HepG2 (cell line): ENCODE results near the gene NYAP1. TPM values are rescaled to one million over a fixed set of nuclear protein-coding genes. Genes with fewer than 3 reads are reported as not detected.

ENCODE experiments used
- ATF2 ChIP-seq: sonication (generic); formaldehyde crosslinking; IDR thresholded peaks from 2 replicates; pipeline ENCODE4 v1.4.0; 2020; ENCODE audit warnings: missing genetic modification reagents
- CREB3 ChIP-seq: sonication (generic); formaldehyde crosslinking; IDR thresholded peaks from 2 replicates; pipeline ENCODE4 v1.5.0; 2020; ENCODE audit warnings: missing genetic modification reagents
- DPF2 ChIP-seq: sonication (generic); formaldehyde crosslinking; IDR thresholded peaks from 2 replicates; pipeline ENCODE4 v1.4.0; 2020; ENCODE audit warnings: mild to moderate bottlenecking, low read depth, missing genetic modification reagents, borderline replicate concordance
- E2F5 ChIP-seq: sonication (generic); formaldehyde crosslinking; conservative IDR thresholded peaks from 2 replicates; pipeline ENCODE4 v1.4.0; 2020; ENCODE audit warnings: missing genetic modification reagents
- HNF4A ChIP-seq: sonication (generic); formaldehyde crosslinking; IDR thresholded peaks from 2 replicates; pipeline ENCODE4 v1.4.0; 2020; ENCODE audit warnings: missing genetic modification reagents
- MBNL3 ChIP-seq: fragments of 250-450 bp; sonication (Bioruptor Pico); conservative IDR thresholded peaks from 2 replicates; pipeline ENCODE4 v1.8.0; 2022; ENCODE audit warnings: mild to moderate bottlenecking, inconsistent platforms
- PATZ1 ChIP-seq: sonication (generic); formaldehyde crosslinking; IDR thresholded peaks from 2 replicates; pipeline ENCODE4 v1.4.0; 2020; ENCODE audit warnings: missing genetic modification reagents
- PHF20 ChIP-seq: sonication (generic); formaldehyde crosslinking; IDR thresholded peaks from 2 replicates; pipeline ENCODE4 v1.5.0; 2020; ENCODE audit warnings: mild to moderate bottlenecking, missing genetic modification reagents
- SMAD3 ChIP-seq: sonication (generic); formaldehyde crosslinking; IDR thresholded peaks from 2 replicates; pipeline ENCODE4 v1.4.0; 2020; ENCODE audit warnings: missing genetic modification reagents
- TBP ChIP-seq: sonication (generic); formaldehyde crosslinking; IDR thresholded peaks from 2 replicates; pipeline ENCODE4 v1.5.0; 2020; ENCODE audit warnings: missing genetic modification reagents
- TRIM24 ChIP-seq: sonication (generic); formaldehyde crosslinking; IDR thresholded peaks from 2 replicates; pipeline ENCODE4 v1.8.0; 2022; ENCODE audit warnings: mild to moderate bottlenecking, missing genetic modification reagents
- ZNF143 ChIP-seq: sonication (generic); formaldehyde crosslinking; IDR thresholded peaks from 2 replicates; pipeline ENCODE4 v1.4.0; 2020; ENCODE audit warnings: missing genetic modification reagents
- ZNF343 ChIP-seq: sonication (generic); formaldehyde crosslinking; IDR thresholded peaks from 2 replicates; pipeline ENCODE4 v1.4.0; 2020; ENCODE audit warnings: mild to moderate bottlenecking, missing genetic modification reagents
- ZNF460 ChIP-seq: sonication (generic); formaldehyde crosslinking; IDR thresholded peaks from 2 replicates; pipeline ENCODE4 v1.5.1; 2020; ENCODE audit warnings: missing genetic modification reagents, mild to moderate bottlenecking, borderline replicate concordance
- ZNF564 ChIP-seq: sonication (generic); formaldehyde crosslinking; IDR thresholded peaks from 2 replicates; pipeline ENCODE4 v1.8.1; 2023; ENCODE audit warnings: mild to moderate bottlenecking, missing genetic modification reagents
- ZNF574 ChIP-seq: sonication (generic); formaldehyde crosslinking; IDR thresholded peaks from 2 replicates; pipeline ENCODE4 v1.4.0; 2020; ENCODE audit warnings: missing genetic modification reagents
- ZNF710 ChIP-seq: sonication (generic); formaldehyde crosslinking; IDR thresholded peaks from 2 replicates; pipeline ENCODE4 v1.5.0; 2020; ENCODE audit warnings: mild to moderate bottlenecking, missing genetic modification reagents, borderline replicate concordance
- ZNF788 ChIP-seq: sonication (generic); formaldehyde crosslinking; IDR thresholded peaks from 2 replicates; pipeline ENCODE4 v1.5.0; 2020; ENCODE audit warnings: mild to moderate bottlenecking, missing genetic modification reagents, borderline replicate concordance
- polyA plus RNA-seq, 8 experiments: library from polyadenylated mRNA; depleted of rRNA in 3 of 8; stranded (reverse) in 7 of 8; unstranded in 1 of 8; fragments of >200 nt; fragmentation: Illumina TruSeq in 4 of 8; extraction: Trizol in 4 of 8; gene quantifications; 2 replicates each; pipeline versions ENCODE4 v1.2.1 to v1.2.3, GENCODE V29; 2011 to 2016; ENCODE audit warnings: low read depth in 4 of 8, missing spikeins in 1 of 8, mixed read lengths in 1 of 8; ENCODE audit not compliant: insufficient read depth in 1 of 8
- total RNA-seq, 5 experiments: library from RNA; depleted of rRNA; stranded (reverse); fragments of >200 nt; fragmentation: Illumina TruSeq; extraction: Trizol; gene quantifications; 2 replicates each; pipeline ENCODE4 v1.2.3, GENCODE V29; 2016; ENCODE audit warnings: low read depth in 1 of 5

NYAP1 gene
- total and polyA plus RNA-seq, 2 of the 13 experiments (the other 11 are each of a cell fraction or from before 2014, with no cell fraction given) = 0.15 to 0.46 TPM

- TF ChIP-seq ZNF574 (CRISPR knock-in tag) (peak; percentile 80), SMAD3 (CRISPR knock-in tag) (peak; percentile 23; the same call in 1 of the 2 replicates), PHF20 (peak; percentile 45; the same call in 1 of the 2 replicates), ZNF460 (peak; percentile 92), HNF4A (CRISPR knock-in tag) (peak; percentile 90), ZNF343 (CRISPR knock-in tag) (no peak), PATZ1 (CRISPR knock-in tag) (peak; percentile 84), ZNF564 (CRISPR knock-in tag) (peak; percentile 62; the same call in 1 of the 2 replicates), MBNL3 (CRISPR knock-in tag) (no peak), ZNF710 (CRISPR knock-in tag) (peak; percentile 99), ATF2 (peak; percentile 98), E2F5 (CRISPR knock-in tag) (no peak), ZNF788 (CRISPR knock-in tag) (peak; percentile 89; the same call in 1 of the 2 replicates), TRIM24 (peak; percentile 66), ZNF143 (CRISPR knock-in tag) (peak; percentile 76), TBP (no peak), CREB3 (no peak), DPF2 (CRISPR knock-in tag) (peak; percentile 77; the same call in 1 of the 2 replicates)
Measured at GRCh38 chr7:100444311-100445278, 39.1 kb upstream of the NYAP1 start (continued).
